Epithelial cell of umbilical artery (primary cell): ENCODE measurements around the gene DDHD1. TPM values are rescaled to one million over a fixed set of nuclear protein-coding genes. Genes with fewer than 3 reads are reported as not detected.

Experiments
- total RNA-seq: library from RNA; depleted of rRNA; stranded (reverse); fragments of >200 nt; gene quantifications from 2 replicates; pipeline ENCODE4 v1.2.3, GENCODE V29; 2014

The DDHD1 gene
- total RNA-seq, result 7.8 and 13.8 TPM in 2 replicates

DNA sequence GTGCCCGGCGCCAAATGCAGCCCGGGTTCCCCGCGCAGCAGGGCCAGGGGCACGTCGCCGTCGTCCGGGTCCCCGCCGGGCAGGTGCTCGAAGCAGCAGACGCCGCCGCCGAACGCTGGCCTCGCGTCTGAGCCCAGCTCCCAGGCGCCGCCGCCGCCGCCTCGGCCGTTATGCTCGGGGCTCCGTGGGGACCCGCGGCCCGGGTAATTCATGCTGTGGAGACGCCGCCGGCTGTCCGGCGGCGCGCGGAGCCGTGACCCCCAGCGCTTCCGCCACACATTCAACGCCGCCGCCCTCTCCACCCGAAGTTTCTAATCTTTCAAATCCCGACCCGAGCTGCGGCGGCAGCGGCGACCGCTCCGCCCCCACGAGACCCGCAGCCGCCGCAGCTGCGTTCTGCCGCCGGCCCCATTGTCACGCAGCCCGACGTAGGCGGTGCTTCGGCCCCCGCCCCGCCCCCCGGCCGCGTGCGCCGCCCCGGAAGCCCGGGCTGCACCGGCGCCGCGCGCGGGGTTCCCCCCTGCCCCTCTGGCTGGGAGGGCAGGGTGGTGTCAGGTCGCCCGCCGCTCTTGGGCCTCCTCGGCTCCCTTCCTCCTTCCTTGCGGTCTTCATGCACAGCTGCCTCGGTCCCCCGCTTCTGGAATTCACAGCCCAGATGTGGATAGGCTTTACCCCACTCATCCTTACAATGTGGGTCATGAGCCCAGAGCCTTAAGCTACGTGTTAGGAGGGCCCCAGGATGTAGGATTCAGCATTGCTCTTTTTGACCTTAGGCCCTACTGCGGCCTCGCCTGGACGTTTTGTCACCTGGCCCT, at the start of gene DDHD1:
Gene DDHD1 (minus strand): TSS at position 437 of the 815 bp plus-strand sequence. CDS start 225 bp downstream, at position 212.

Other genes with a start within 250 kb of the DDHD1 start
- gene FERMT2, start 202.3 kb downstream of the DDHD1 start, total RNA-seq, result 94.8 and 97.1 TPM in 2 replicates